Retina (tissue), 1 donor: Measurements from ENCODE around the gene KLC4.
"Not testable (repeated sequence)": the region's sequence is repeated elsewhere in the genome, so short reads cannot be mapped to it uniquely, and the experiment has no call there.

Experiments used
- DNase-seq: peaks from one replicate; pipeline ENCODE4 v3.0.0-alpha.2; 2016

Gene KLC4

DNA sequence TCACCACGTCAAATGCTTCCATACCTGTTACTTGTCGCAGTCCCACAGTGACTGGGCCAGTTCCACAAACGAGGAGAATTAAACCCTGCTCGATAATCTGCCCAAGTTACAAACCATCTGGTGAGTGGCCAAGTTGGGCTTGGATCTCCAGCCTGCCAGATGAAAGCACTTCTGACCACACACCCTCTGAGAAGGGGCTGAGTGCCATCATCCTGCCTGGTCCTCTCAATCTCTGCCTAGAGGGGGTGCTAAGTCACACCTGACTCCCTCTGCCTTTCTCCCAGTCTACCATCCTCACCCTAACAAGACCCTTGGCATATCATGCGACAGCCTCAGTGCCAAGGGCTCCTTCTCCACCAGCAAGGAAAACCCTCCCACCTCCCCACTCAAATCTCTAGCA, 22.2 kb upstream of the KLC4 start:
- no peak for DNase-seq

DNA sequence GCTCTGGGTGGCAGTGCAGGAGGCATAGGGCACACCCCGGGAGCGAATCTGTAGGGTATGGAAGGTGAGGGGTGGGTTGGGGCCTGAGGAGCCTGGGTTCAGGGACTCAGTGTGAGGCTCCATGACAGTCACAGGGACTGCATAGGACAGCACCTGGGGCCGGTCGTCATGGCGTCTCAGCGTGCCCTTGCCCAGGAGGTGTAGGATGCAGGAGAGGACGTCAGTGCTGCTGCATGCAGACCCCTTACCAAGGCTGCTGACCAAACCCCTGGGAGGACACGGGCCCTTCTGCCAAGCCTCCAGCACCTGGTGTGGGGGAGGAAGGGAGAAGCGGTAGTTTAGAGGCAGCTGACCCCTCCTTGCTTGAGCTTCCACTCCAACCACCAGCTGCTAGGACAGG, 21.7 kb upstream of the KLC4 start:
- DNase-seq, result no peak

DNA sequence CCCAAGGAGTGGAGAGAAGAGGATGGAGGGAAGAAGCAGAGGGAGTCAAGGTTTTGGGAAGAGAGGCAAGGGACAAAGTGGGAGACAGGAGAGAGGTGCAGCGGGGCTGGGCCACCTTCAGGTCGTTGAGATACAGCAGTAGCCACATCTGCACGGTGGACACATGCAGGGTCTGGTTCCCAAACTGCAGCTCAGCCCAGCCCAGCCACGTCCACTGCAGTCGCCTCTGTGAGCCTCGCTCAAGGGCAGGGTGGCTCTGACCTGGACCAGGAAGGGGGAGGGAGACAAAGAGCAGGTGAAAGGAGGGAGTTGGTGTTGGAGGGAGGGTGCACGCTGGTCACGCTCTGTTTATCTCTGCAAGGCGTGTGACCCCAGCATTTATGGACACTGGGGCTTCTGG, 20.7 kb upstream of the KLC4 start:
- DNase-seq, result no peak

GRCh38 chr6:43040542-43041257, 18.7 kb upstream of the KLC4 start:
- DNase-seq, result no peak

GRCh38 chr6:43041475-43041874, 18.0 kb upstream of the KLC4 start:
- not testable (repeated sequence) for DNase-seq

DNA sequence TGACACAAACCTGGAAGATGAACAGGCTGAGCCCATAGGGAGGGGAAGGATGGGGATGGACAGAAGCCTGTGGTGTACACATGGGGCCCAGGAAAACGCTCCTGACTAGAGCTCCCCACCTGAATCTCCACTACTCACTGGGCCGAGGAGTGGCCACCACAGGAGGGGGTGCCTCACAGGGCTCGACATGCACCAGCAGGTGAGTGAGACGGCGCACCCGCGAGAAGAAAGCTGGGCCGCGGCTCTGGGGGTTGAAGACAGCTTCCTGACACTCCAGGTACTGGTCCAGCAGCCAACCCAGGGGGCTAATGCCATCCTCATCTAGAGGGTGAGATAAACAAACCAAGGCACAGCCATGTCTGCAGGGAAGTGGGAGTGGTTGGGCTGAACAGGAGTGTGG, 16.1 kb upstream of the KLC4 start:
- no peak for DNase-seq

- DNase-seq, result no peak
Measured at GRCh38 chr6:43045371-43045930, 14.0 kb upstream of the KLC4 start.

- no peak for DNase-seq
Measured at GRCh38 chr6:43047998-43048397, 11.4 kb upstream of the KLC4 start.

GRCh38 chr6:43050981-43051380, 8.4 kb upstream of the KLC4 start:
- no peak for DNase-seq

DNA sequence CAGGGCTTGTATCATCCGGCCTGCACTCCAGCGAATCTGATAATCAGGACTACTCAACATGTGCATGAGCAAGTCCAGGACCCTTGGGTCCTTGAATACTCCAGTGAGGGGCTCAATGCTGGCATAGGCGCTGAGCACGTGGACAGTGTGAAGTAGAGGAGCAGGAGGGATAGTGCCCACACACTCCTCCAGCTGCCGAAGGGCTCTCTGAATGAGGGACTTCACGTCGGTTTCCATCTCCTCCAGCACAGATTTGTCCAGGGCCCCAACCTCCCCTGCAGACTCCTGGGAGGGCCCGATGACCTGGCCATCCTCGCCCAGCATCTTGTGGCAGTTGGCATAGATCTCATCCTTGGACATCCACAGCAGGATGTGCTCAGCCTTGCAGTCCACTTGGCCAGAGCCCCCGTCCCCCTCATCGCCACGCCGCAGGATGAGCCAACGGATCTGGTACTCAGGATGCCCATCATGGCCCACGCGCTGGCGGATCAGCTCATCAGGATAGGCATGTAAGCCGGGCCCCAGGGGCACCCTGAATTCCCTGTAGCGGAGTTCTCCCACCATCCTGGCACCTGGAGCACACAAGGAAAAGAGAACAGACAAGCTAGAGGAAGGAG, 7.1 kb upstream of the KLC4 start:
- no peak for DNase-seq

- no peak for DNase-seq
Measured at GRCh38 chr6:43052842-43053544, 6.4 kb upstream of the KLC4 start.

- peak; percentile 91 for DNase-seq
Measured at GRCh38 chr6:43053545-43054205, 5.8 kb upstream of the KLC4 start, which contains the start of gene CUL7. Gene CUL7 (minus strand): TSS chr6:43053851. CDS start chr6:43052788, 1,063 bp downstream.

- DNase-seq, result no peak
Measured at GRCh38 chr6:43054206-43054943, 5.1 kb upstream of the KLC4 start.

DNA sequence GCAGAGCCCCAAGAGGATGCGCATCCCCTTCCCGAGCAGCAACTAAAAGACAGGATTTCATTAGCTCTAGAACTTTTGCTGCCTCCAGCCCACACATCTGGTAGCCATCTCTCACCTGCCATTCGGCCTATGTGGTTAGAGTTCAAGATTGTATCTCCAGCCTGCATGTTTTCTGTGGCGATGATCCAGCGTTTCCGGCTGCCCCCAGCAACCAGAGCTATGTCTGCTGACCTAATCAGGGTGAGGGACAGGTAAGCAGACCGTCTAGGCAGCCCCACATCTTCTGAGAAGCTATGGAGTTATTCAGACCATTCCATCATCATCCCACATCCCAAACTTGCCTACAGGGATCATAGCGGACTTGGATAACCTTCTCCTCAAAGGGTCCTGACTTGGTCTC, 3.5 kb upstream of the KLC4 start:
- no peak for DNase-seq

DNA sequence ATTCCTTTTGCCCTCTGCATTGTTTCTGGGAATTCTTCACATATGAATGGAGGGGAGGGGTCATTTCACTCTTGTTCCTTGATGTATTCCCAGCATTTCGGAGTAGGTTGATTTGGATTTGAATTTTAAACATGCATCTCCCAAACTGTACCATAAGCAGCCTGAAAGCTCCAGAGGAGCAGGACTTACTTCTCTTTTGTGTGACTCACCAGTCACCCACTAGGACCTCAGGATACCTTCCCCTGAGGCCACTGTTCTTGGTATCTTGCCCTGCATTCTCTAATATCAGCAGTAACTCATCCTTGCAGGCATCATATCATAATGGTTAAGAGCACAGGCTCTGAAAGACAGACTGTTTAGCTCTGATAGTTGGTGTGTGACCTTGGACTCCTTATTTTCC, 900 bp upstream of the KLC4 start:
- no peak for DNase-seq

GRCh38 chr6:43060034-43060754, 763 bp downstream of the KLC4 start:
- DNase-seq, result no peak

GRCh38 chr6:43060755-43061633, 1.6 kb downstream of the KLC4 start:
- DNase-seq, result no peak

DNA sequence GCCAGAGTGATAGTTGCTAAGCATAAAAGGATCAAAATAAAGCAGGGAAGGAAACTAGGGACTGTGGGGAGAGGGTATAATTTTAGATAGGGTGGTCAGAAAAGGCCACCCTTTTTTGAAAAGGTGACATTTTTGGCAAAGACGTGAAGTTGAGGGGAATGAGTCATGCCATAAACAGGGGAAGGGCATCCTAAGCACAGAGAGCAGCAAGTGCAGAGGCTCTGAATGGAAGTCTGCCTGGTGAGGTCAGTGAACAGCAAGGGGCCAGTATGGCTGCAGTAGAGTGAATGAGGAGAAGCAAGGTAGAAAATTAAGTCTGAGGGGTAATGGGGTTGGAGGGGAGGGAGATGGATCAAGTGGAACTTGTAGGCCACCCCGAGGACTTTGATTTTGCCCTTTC, 2.4 kb downstream of the KLC4 start:
- no peak for DNase-seq

GRCh38 chr6:43062818-43063217, 3.4 kb downstream of the KLC4 start:
- no peak for DNase-seq

DNA sequence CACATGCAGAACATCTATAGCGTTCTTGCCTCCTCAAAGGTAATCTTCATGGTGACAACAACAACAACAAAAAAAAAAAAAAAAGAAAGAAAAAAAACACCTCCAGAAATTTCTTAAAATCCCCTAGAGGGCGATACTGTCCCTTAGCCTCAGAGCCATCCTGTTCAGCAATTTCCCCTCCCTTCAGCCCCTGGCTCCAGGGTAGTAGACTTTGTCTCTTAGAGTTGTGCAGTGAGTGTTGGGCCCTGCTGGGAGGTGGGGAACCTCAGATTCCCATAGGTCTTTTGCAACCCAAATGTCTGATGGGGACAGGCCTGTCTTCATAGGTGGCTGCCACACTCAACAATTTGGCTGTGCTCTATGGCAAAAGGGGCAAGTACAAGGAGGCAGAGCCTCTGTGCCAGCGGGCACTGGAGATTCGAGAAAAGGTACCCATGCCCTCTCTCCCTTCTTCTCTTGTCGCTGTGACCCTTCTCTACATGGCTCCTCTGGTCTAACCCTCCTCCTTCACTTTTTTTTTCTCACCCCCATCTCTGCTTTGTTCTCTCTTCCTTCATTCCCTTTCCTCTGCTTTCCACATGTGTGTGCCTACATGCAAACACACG, 10.7 kb downstream of the KLC4 start:
- DNase-seq, result peak; percentile 49
